Renal pelvis (tissue), 3 donors: ENCODE data around the gene INSL4. TPM values are rescaled to one million over a fixed set of nuclear protein-coding genes. Genes with fewer than 3 reads are reported as not detected.

Experiments
- polyA plus RNA-seq, 3 donors: library from polyadenylated mRNA; unstranded; fragments of 120-200 nt; gene quantifications; one replicate each; pipeline ENCODE4 v1.2.1, GENCODE V29; 2013; ENCODE audit not compliant: insufficient read length in 3 of 3

Gene INSL4
- polyA plus RNA-seq, 3 donors: not detected

Other genes starting within 250 kb of the INSL4 start
- 10 to 100 TPM; 11.3 to 14.4 (median 13.9) TPM for gene JAK2, start 246.1 kb upstream of the INSL4 start, polyA plus RNA-seq
- under 1 TPM; 0.09 to 0.38 (median 0.37) TPM for gene INSL6, start 45.8 kb upstream of the INSL4 start, polyA plus RNA-seq
- gene RLN2, start 73.3 kb downstream of the INSL4 start, polyA plus RNA-seq: 1 to 10 TPM; 1.8 to 2.7 (median 2.5) TPM
- gene RLN1, start 108.5 kb downstream of the INSL4 start, polyA plus RNA-seq: under 1 TPM; 0.37 to 0.65 (median 0.65) TPM
- gene PLGRKT, start 206.5 kb downstream of the INSL4 start, polyA plus RNA-seq: 10 to 100 TPM; 31.4 to 40.4 (median 36.0) TPM
- gene CD274, start 219.1 kb downstream of the INSL4 start, polyA plus RNA-seq: 1 to 10 TPM in 1 of 3 donors, under 1 TPM in 2; 0.73 to 1.3 (median 0.93) TPM